GM18520 (cell line): Measurements from ENCODE around the gene CARMIL1.
"Not testable (repeated sequence)": the region's sequence is repeated elsewhere in the genome, so short reads cannot be mapped to it uniquely, and the experiment has no call there.

Experiments
- ATAC-seq: cut with Tn5 transposase; IDR thresholded peaks from one replicate; pipeline ENCODE4 v1.9.1; 2021; ENCODE audit not compliant: unreplicated experiment

The CARMIL1 gene

GRCh38 chr6:25366903-25367545 lies 87.8 kb downstream of the CARMIL1 start:
- ATAC-seq, result peak; percentile 29

DNA sequence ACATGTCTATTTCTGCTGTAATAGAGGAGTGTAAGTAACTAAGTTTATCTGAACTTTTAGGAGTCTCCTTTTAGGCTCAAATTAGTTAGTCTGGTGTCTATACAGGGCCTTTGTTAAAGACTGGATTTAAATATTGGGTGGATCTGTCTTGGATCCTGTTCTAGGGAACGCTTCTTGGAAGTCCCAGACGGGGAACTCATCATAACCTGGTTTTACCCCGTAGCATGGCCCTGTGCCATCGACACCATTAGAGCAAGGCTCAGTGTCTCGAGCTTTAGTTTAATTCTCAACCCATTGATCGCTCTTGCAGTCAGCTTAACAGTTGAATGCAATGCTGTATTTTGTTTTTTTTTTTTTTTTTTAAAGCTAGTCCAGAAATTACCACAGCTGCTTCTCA lies 89.9 kb downstream of the CARMIL1 start:
- ATAC-seq, result no peak

DNA sequence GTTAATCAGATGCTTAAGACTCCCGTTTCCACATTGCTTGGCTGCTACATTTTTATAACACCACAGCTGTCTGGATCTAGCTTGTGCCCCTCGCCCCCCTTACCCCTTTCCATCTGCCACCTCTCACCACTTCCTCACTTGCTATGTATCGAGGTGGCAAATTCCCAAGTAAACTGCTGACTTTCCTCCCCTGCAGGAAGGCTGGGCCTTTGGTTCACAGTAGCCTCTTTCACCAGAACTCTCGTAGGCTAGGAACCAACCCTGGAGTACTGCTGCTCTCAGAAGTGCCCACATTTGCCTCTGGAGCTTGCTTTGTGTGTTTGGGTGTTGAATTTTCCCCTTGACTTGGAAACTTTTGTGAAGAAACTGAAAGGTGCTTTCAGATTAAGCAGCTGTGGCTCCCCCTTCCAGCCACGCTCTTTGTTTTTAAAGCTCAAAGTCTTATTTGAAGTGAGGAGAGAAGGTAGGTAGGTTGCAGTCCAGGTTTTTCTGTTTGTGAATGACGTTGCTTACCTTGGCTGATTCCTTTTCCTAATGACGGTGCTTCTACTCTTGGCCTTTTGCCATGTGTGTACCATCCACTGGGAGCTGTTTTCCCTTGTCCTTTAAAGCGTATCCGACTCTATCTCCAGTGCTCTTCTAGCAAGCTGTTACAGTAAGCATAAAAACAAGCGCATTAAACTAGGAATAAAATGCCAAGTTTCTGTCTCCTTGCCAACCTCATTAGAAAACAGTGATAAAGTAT lies 90.4 kb downstream of the CARMIL1 start:
- ATAC-seq, result no peak

DNA sequence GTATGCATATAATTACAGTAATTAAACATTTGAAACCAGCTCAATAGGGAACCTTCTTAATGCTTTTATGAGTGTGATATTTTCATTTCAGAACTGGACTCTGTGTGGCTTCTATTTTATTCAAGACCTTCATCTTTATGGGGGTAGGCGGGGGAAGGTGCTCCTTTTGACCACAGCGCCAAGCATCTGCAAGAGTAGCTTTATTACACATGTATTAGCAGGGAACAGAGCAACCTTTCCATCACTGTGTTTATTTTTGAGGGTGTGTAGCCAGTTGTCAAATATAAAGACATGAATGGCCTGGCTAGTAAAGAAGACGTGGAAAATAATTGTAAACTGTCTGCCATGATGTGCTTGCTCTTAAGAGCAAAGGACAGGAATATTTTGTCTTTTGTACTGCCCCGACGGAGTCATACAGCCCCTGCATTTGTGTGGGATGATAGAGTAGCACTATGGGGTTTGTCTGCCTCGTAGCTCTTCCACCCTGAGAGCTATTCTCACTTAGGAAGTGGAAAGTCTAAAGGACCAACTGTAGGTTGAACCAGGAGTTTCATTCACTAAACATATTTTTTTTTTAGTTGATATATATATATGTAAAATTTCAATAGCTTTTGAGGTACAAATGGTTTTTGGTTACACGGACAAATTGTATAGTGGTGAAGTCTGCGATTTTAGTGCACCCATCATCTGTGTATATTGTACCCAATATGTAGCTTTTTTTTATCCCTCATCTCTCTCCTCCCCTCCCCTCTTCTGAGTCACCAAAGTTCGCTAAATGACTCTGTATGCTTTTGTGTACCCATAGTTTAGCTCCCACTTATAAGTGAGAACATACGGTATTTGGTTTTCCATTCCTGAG lies 91.2 kb downstream of the CARMIL1 start:
- ATAC-seq, result no peak

DNA sequence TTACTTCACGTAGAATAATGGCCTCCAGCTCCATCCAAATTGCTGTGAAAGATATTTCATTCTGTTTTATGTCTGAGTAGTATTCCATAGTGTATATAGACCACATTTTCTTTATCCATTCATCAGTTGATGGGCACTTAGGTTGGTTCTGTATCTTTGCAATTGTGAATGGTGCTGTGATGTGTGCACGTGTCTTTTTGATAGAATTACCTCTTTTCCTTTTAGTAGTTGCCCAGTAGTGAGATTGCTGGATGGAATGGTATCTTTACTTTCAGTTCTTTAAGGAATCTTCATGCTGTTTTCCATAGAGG lies 91.8 kb downstream of the CARMIL1 start:
- ATAC-seq, result no peak

- ATAC-seq, result no peak
Measured at GRCh38 chr6:25375125-25375524, 96.0 kb downstream of the CARMIL1 start.

DNA sequence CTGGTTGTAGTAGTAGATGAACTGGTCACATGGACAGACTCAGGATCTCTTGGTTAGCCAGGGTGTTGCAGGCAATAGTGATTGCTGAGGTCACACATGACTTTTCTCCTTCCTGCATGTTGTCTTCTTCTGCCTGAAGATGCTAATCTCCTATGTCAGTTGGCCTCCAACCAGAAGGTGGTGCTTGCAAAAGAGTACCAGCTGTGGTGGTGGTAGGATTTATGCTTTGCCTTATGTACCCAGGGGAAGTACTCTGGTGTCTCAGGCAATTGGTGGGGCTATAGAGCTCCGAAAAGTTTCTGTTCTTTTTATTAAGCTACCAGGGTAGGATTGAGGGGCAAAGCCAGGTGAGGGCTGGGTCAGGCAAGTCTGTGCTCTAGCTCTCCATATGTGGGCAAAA lies 98.5 kb downstream of the CARMIL1 start:
- no peak for ATAC-seq

- no peak for ATAC-seq
Measured at GRCh38 chr6:25381077-25381476, 101.9 kb downstream of the CARMIL1 start.

DNA sequence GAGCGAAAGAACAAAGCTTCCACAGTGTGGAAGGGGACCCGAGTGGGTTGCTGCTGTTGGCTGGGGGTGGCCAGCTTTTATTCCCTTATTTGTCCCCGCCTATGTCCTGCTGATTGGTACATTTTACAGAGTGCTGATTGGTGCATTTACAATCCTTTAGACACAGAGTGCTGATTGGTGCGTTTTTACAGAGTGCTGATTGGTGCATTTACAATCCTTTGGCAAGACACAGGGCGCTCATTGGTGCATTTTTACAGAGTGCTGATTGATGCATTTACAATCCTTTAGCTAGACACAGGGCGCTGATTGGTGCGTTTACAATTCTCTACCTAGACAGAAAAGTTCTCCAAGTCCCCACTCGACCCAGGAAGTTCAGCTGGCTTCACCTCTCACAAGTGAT lies 103.3 kb downstream of the CARMIL1 start:
- ATAC-seq, result not testable (repeated sequence)

DNA sequence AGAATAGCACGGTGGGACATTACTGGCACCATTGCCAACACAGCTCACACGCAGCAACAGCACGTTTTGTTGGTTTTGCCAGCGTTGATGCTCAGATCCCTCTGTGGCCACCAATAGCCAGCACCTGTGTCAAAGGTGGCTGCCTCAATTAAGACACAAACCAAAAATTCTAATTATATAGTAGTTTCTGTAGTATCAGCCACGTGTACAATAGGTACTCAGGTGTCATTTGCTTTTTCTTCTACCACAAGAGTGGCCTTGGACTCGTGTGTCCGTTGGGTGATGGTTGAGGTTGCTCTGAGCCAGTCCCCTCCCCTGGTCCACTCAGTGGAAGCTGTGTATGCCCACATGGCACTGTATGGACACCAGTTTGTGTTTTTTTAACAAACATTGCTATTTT lies 105.1 kb downstream of the CARMIL1 start:
- no peak for ATAC-seq

DNA sequence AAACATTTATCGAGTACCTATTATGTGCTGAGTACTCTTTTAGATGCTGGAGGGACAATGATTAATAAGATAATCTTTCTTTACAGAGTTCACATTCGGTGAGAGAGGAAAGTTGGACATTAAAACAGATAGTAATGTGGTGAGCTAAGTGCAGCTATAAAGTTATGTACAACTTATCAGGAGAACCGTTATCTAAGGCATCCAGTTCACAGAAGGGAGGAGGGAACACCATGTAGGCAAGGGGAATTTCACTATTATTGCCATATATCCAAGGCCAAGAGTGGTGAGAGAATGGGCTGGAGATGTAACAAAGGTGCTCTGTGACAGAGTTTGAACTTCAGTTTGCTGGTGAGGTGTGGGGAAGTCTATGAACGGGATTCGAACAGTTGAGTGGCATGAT lies 105.8 kb downstream of the CARMIL1 start:
- ATAC-seq, result no peak

- ATAC-seq, result no peak
Measured at GRCh38 chr6:25387483-25387882, 108.3 kb downstream of the CARMIL1 start.

- no peak for ATAC-seq
Measured at GRCh38 chr6:25387911-25388310, 108.7 kb downstream of the CARMIL1 start.

GRCh38 chr6:25388776-25389175 lies 109.6 kb downstream of the CARMIL1 start:
- ATAC-seq, result no peak

DNA sequence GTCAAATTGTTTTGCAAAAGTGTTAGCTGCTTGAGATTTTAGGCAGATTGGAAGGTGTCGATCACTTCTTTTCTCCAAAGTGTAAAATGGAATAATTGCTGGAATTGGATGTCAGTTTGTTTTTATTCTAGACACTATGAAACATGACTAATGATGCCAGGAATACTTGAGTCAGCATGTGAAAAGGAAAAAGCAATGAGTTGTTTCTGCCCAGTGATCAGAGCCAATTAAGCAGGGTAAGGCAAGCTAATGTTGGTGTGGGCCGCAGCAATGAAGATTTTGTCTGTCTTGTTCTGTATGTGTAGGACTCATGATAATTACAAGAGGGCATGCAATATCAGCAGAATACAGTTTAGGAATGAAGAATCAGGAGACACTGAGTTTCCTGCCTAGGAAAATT lies 110.3 kb downstream of the CARMIL1 start:
- ATAC-seq, result no peak

- ATAC-seq, result no peak
Measured at GRCh38 chr6:25392372-25392771, 113.2 kb downstream of the CARMIL1 start.

DNA sequence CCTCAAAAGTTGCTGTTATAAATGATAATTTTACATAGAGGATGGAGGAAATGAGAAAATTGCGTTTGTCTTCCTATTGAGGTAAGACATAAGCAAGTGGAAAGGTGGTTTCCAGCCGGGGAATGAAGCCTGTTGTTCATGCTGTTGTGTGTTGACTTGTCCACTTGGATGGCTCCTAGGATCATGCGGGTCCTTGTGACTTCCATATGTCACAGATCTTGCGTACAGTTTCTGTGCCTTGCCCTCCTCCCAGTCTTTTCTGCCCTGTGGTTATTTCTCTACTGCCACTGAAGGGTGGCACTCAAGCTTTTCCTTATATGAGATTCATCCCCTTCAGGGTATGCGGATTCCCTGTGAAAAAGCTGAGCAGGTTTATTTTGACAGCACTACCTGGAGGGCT lies 116.6 kb downstream of the CARMIL1 start:
- ATAC-seq, result no peak

- ATAC-seq, result no peak
Measured at GRCh38 chr6:25397406-25397805, 118.2 kb downstream of the CARMIL1 start.

GRCh38 chr6:25399885-25400284 lies 120.7 kb downstream of the CARMIL1 start:
- no peak for ATAC-seq

- no peak for ATAC-seq
Measured at GRCh38 chr6:25401711-25402110, 122.5 kb downstream of the CARMIL1 start.

DNA sequence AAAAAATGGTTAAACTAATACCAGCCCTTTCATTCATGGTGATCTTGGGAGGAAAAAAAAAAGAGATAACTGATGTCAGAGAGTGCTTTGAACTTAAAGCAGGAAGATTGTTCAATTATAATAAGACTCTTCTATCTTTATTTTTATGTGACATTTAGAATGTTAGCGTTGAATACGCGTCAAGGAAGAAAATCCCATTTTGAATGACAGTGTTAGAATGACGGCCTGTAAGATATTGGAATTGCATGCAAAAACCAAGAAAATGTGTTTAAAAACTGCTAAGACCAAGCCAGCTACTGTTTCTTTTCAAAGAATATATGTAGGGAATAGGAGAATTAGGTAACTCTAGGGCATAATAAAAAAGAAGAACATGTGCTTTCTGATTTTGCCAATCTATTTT lies 123.0 kb downstream of the CARMIL1 start:
- no peak for ATAC-seq

DNA sequence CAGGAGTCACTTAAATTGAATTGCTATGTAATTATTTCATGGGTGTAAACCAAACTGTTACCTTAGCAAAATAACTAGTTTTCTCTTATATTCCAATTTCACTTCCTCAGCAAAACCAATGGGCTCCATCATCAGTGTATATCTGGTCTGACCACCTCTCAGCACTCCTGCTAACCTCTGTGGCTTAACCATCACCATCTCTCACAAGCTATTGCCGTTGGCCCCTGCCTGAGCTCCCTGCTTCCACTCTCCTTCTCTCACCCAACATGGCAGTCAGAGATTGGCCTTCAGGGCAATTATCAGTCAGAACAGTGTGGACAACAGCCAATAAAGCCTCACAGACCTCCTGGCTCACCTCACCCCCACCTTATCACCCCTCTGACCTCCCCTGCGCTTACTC lies 124.0 kb downstream of the CARMIL1 start:
- no peak for ATAC-seq
